HUES6 (cell line): ENCODE results near the gene BTAF1.

Experiments used
- H3K27ac ChIP-seq: 2 replicates; pipeline ENCODE4 v1.7.0; 2013; ENCODE audit warnings: low read depth, mild to moderate bottlenecking, low read length, inconsistent platforms
- H3K27me3 ChIP-seq: 2 replicates; pipeline ENCODE4 v1.6.1; 2013; ENCODE audit warnings: low read length; ENCODE audit not compliant: control insufficient read depth, insufficient read depth
- H3K36me3 ChIP-seq: 2 replicates; pipeline ENCODE4 v1.6.1; 2013; ENCODE audit warnings: low read length; ENCODE audit not compliant: control insufficient read depth, insufficient read depth
- H3K4me1 ChIP-seq: 2 replicates; pipeline ENCODE4 v1.6.1; 2013; ENCODE audit warnings: low read length; ENCODE audit not compliant: control insufficient read depth, insufficient read depth
- H3K4me3 ChIP-seq: 2 replicates; pipeline ENCODE4 v1.5.1; 2013; ENCODE audit warnings: low read depth, low read length
- H3K9ac ChIP-seq: one replicate; pipeline ENCODE4 v1.6.1; 2013; ENCODE audit warnings: mild to moderate bottlenecking, low read length
- H3K9me3 ChIP-seq: 2 replicates; pipeline ENCODE4 v1.6.1; 2013; ENCODE audit warnings: low read depth, low read length; ENCODE audit not compliant: control insufficient read depth, insufficient read depth

BTAF1 gene

DNA sequence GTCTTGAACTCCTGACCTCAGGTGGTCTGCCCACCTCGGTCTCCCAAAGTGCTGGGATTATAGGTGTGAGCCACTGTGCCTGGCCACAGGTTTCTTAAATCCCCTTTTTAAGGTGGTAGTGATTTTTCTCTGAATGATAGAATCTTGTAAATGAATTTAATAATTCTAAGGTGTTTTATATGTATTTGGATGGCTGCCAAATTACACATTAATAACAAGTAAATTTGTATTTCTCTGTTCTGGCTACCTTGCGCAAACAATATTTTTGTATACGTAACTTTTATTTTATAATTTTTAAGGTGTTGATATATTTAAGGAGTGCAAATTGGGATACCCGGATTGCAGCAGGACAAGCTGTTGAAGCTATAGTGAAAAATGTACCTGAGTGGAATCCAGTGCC is 16.1 kb downstream of the BTAF1 start:
- H3K9me3 ChIP-seq, result no peaks in the 10 kb centered on the region
- no peak overlapping the region for H3K4me3 ChIP-seq
- no peak overlapping the region for H3K27ac ChIP-seq
- H3K36me3 ChIP-seq, result peaks cover 59% of the 10 kb centered on the region
- H3K4me1 ChIP-seq, result no peaks in the 10 kb centered on the region
- H3K9ac ChIP-seq, result no peak overlapping the region
- no peaks in the 10 kb centered on the region for H3K27me3 ChIP-seq

DNA sequence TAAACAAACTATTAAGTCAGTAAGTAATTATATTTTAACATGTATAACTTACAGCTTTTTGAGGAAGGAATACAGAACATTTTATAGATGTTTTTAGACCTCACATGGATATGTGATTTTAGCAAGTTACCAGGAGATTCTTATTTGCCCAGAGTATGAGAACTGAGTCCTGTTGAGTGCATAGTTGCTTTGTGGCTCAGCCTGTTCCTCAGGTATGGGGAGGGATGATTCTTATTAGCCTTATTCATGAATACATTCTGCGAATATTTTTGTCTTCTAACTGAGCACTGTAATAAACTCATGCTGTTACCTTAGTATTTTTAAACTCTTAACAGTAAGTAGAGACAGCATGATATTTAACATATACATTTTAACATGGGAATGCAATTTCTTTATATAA is 17.9 kb downstream of the BTAF1 start:
- Histone ChIP-seq H3K27ac (no peak overlapping the region), H3K4me3 (no peak overlapping the region), H3K9ac (no peak overlapping the region), H3K36me3 (peaks cover 56% of the 10 kb centered on the region), H3K27me3 (no peaks in the 10 kb centered on the region), H3K4me1 (no peaks in the 10 kb centered on the region), H3K9me3 (no peaks in the 10 kb centered on the region)

DNA sequence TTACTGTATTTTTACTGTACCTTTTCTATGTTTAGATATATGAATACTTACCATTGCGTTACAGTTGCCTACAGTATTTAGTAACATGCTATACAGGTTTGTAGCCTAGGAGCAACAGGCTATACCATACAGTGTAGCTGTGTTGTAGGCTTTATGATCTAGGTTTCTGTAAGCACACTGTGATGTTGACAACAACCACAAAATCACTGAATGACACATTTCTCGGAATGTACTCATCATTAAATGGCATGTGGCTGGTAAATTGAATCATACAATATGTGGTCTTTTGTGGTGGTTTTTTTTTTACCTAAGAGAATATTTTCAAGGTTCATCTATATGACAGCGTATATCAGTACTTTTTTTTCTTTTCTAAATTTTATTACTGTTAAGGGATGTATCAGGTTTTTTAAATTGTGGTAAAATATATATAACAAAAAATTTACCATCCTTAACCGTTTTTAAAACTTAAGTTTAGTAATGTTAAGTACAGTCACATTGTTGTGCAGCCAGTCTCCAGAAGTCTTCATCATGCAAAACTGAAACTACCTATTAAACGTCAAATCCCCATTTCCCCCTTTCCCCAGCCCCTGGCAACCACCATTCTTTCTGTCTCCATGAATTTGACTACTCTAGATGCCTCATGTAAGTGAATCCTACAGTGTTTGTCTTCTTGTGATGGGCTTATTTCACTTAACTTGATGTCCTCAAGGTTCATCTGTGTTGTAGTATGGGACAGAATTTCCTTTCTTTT is 21.5 kb downstream of the BTAF1 start:
- H3K27ac ChIP-seq, result no peak overlapping the region
- H3K4me3 ChIP-seq, result no peak overlapping the region
- no peaks in the 10 kb centered on the region for H3K9me3 ChIP-seq
- H3K36me3 ChIP-seq, result peaks cover 50% of the 10 kb centered on the region
- no peaks in the 10 kb centered on the region for H3K4me1 ChIP-seq
- no peaks in the 10 kb centered on the region for H3K27me3 ChIP-seq
- no peak overlapping the region for H3K9ac ChIP-seq

DNA sequence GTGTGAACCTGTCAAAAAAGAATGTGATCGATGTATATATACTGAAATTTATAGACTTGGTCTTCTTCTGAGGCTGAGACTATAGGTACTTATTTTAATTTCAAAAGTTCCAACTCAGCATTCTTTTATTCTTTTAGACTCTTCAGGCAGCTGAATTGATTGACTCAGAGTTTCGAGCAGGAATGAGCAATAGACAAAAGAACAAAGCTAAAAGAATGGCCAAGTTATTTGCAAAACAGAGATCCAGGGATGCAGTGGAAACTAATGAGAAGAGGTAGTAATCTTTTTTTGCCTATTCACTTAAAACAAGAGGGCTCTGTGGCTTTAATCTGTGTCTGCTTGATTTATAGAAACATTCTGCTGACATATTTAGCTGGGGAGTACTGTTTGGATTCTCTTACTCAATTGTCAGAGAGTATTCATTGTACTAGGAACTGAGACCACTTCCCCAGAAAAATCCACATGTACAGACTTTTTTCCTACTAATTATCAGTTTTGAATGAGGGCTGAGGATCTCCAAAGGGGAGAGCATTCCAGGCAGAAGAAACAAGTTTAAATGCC is 30.1 kb downstream of the BTAF1 start:
- Histone ChIP-seq H3K36me3 (peaks cover 78% of the 10 kb centered on the region), H3K27me3 (no peaks in the 10 kb centered on the region), H3K27ac (no peak overlapping the region), H3K4me3 (no peak overlapping the region), H3K4me1 (0 out of 2 replicates have a peak, but pooled peaks cover 2% of the 10 kb centered on the region), H3K9ac (no peak overlapping the region), H3K9me3 (no peaks in the 10 kb centered on the region)

DNA sequence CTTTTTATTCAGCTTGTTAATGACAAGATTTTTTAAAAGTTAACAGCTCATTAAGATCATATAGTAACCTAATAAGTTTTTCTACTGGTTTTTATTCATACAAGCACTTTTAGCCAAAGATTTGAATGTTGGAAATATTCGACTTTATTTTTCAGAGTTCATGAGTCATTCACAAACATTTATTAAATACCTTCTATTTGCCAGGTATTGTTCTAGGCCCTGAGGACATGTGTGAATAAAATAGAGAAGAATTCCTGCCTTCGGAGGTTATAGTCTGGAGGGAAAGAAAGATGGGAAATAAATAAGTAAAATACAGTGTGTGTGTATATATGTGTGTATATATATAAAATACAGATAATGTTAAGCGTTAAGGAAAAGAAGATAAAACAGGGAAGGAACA is 31.5 kb downstream of the BTAF1 start:
- Histone ChIP-seq H3K9ac (no peak overlapping the region), H3K4me1 (0 out of 2 replicates have a peak, but pooled peaks cover 2% of the 10 kb centered on the region), H3K36me3 (peaks cover 90% of the 10 kb centered on the region), H3K9me3 (no peaks in the 10 kb centered on the region), H3K27ac (no peak overlapping the region), H3K27me3 (no peaks in the 10 kb centered on the region), H3K4me3 (no peak overlapping the region)

DNA sequence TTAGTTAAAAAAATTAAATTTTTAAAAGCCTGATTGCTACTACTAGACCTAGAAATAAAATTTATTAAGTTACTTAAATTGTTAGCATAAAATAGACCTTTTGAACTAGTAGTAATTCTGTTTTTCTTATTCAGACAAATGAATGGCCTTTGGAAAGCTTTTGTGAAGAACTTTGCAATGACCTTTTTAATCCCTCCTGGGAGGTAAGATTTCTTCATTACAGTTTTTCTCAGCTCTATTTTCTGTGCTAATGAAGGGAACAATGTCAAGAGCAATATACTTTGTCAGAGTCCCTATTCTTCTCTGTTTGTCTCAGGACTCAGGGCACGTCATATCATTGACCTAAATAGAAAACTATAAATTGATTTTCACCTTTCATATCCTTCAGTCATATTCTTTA is 33.5 kb downstream of the BTAF1 start:
- no peaks in the 10 kb centered on the region for H3K27me3 ChIP-seq
- 0 out of 2 replicates have a peak, but pooled peaks cover 2% of the 10 kb centered on the region for H3K4me1 ChIP-seq
- H3K4me3 ChIP-seq, result no peak overlapping the region
- H3K9me3 ChIP-seq, result no peaks in the 10 kb centered on the region
- no peak overlapping the region for H3K27ac ChIP-seq
- H3K36me3 ChIP-seq, result peaks cover 97% of the 10 kb centered on the region
- no peak overlapping the region for H3K9ac ChIP-seq

DNA sequence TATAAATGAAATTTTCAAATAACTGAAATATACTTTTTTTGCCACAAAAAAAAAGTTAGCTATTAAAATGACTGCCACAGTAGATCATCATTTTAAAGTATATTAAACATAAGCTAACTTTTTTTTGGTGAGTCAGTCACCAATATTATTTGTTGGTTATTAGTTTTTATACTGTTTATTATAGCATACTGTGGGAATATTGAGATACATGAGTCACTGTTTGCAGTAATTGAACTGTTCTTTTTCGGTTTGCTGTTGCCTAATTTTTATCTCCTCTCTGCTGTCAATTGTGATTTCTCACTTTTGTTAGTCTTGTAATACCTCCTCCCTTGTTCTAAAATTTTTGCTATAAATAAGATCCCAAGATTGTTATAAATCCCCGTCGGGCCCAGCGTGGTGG is 45.7 kb downstream of the BTAF1 start:
- H3K9me3 ChIP-seq, result no peaks in the 10 kb centered on the region
- no peak overlapping the region for H3K27ac ChIP-seq
- H3K27me3 ChIP-seq, result no peaks in the 10 kb centered on the region
- no peak overlapping the region for H3K9ac ChIP-seq
- H3K36me3 ChIP-seq, result peaks cover 69% of the 10 kb centered on the region
- H3K4me1 ChIP-seq, result no peaks in the 10 kb centered on the region; the same call in 1 of the 2 replicates
- H3K4me3 ChIP-seq, result no peak overlapping the region

DNA sequence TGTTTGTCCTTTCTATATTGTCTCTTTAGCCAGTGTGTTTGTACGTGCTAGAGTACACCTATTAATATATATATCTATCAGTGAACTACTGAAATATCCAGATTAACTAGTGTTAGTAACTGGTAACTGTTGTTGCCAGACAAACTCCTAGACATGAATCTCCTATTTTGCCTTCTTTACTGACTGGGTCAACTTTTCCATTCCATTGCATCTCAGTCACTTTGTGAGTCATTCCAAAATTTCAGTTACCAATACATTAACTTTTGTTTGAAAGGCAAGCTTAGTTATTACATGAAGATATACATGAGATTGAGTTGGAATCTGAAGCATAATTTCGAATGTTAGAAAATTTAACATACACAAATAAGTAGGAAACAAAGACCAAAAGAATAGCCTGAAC is 51.4 kb downstream of the BTAF1 start:
- no peak overlapping the region for H3K27ac ChIP-seq
- no peaks in the 10 kb centered on the region for H3K9me3 ChIP-seq
- no peaks in the 10 kb centered on the region for H3K27me3 ChIP-seq
- H3K36me3 ChIP-seq, result peaks cover 34% of the 10 kb centered on the region
- no peak overlapping the region for H3K9ac ChIP-seq
- no peak overlapping the region for H3K4me3 ChIP-seq
- no peaks in the 10 kb centered on the region for H3K4me1 ChIP-seq

DNA sequence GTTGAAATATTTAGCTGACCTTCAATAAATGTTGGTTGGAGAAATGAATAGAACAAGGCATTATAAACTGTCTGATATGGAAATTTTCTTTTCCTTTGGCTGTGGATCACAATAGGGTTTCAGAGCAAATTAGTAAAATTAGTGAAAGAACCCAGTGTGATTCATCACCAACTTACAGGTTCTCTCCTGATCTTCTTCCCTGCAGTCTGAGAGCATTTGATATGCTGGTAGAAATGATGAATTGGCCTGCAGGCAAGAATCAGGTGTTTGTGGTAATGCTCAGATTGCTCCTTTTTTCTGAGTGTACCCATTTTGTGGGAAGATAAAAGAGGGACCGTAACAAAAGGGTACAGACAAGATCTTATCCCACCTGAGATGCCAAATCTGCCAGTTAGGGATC is 51.9 kb downstream of the BTAF1 start:
- Histone ChIP-seq H3K27me3 (no peaks in the 10 kb centered on the region), H3K9me3 (no peaks in the 10 kb centered on the region), H3K4me1 (no peaks in the 10 kb centered on the region), H3K9ac (no peak overlapping the region), H3K4me3 (no peak overlapping the region), H3K27ac (no peak overlapping the region), H3K36me3 (peaks cover 36% of the 10 kb centered on the region)

DNA sequence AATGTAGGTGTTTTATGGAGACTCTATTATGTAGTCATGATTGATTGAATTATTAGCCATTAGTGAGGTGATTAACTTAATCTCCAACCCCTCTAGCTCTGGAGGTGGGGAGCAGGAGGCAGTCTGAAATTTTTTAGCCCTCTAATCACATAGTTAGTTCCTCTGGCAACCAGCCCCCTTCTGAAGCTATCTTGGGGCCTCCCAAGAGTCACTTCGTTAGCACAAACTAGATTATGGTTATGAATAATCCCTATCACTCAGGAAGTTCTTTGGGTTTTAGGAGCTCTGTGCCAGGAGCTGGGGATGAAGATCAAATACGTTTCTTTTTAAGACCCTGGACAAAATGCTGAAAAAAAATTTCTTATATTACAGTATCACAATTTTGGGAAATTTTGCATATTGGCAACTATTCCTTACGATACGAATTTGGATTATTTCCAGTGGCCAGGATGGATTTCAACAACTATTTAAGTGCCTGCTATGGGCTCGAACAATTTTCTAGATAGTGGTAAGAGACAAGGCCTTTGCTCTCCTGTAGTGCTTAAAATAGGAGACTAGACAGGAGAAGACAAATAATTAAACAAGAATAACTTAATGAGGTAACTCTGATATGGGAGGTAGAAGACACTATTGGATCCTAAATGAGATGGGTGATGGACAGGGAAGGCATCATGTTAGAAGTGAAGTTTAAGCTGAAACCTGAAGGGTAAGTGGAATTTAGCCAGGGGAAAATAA is 52.9 kb downstream of the BTAF1 start:
- peaks cover 40% of the 10 kb centered on the region for H3K36me3 ChIP-seq
- no peak overlapping the region for H3K4me3 ChIP-seq
- H3K27ac ChIP-seq, result no peak overlapping the region
- no peaks in the 10 kb centered on the region for H3K4me1 ChIP-seq
- no peaks in the 10 kb centered on the region for H3K27me3 ChIP-seq
- no peak overlapping the region for H3K9ac ChIP-seq
- no peaks in the 10 kb centered on the region for H3K9me3 ChIP-seq

DNA sequence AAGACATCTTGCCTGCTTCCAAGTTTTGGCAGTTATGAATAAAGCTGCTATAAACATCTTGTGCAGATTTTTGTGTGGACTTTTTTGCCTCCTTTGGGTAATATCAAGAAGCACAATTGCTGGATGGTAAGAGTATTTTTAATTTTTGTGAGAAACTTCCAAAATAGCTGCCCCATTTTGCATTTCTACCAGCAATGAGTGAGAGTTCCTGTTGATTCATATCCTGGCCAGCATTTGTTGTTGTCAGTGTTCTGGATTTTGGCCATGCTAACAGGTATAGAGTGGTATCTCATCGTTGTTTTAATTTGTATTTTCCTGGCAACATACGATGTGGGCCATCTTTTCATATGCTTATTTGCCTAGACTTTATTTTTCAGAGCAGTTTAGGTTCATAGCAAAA is 53.9 kb downstream of the BTAF1 start:
- Histone ChIP-seq H3K9me3 (no peaks in the 10 kb centered on the region), H3K27ac (no peak overlapping the region), H3K36me3 (peaks cover 43% of the 10 kb centered on the region), H3K4me1 (no peaks in the 10 kb centered on the region), H3K9ac (no peak overlapping the region), H3K4me3 (no peak overlapping the region), H3K27me3 (no peaks in the 10 kb centered on the region)
